ENCODE measurements around the gene DHX57. TPM values are rescaled to one million over a fixed set of nuclear protein-coding genes. Genes with fewer than 3 reads are reported as not detected.

Gene DHX57
- total RNA-seq, 4 donors from 2014 or later, result 5.3 to 31.2 (median 18.6) TPM

DNA sequence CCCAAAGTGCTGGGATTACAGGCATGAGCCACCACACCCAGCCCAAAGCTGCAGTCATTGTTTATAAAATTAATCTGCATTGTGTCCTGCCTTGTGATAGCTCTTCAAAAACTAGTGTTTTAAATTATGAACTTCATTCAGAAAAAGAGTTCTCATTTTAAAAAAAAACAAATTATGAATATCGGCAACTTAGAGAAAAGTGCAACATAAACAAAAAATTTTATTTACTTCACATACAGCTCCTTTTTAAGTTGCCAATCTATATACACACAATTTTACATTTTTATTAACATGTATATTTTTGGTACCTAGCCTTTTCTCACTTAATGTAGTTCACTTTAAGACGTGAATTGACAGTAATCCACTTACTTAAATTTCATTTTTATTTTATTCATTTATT, 50.8 kb downstream of the DHX57 start:
- DNase-seq, result no peak
- Histone ChIP-seq H3K27ac (no peak overlapping the region), H3K4me3 (no peak overlapping the region), H3K27me3 (no peaks in the 10 kb centered on the region), H3K4me1 (no peaks in the 10 kb centered on the region), H3K36me3 (no peaks in the 10 kb centered on the region), H3K9me3 (no peaks in the 10 kb centered on the region)
- intact Hi-C loops (cut with DNase I; ENCODE audit: low total_unique reads), result no loop called here
- TF ChIP-seq, protein P1, sequence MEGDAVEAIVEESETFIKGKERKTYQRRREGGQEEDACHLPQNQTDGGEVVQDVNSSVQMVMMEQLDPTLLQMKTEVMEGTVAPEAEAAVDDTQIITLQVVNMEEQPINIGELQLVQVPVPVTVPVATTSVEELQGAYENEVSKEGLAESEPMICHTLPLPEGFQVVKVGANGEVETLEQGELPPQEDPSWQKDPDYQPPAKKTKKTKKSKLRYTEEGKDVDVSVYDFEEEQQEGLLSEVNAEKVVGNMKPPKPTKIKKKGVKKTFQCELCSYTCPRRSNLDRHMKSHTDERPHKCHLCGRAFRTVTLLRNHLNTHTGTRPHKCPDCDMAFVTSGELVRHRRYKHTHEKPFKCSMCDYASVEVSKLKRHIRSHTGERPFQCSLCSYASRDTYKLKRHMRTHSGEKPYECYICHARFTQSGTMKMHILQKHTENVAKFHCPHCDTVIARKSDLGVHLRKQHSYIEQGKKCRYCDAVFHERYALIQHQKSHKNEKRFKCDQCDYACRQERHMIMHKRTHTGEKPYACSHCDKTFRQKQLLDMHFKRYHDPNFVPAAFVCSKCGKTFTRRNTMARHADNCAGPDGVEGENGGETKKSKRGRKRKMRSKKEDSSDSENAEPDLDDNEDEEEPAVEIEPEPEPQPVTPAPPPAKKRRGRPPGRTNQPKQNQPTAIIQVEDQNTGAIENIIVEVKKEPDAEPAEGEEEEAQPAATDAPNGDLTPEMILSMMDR (IDR thresholded peaks at IDR 0.05), result no peak
- TF ChIP-seq POLR2A (IDR thresholded peaks at IDR 0.05), result no peak

DNA sequence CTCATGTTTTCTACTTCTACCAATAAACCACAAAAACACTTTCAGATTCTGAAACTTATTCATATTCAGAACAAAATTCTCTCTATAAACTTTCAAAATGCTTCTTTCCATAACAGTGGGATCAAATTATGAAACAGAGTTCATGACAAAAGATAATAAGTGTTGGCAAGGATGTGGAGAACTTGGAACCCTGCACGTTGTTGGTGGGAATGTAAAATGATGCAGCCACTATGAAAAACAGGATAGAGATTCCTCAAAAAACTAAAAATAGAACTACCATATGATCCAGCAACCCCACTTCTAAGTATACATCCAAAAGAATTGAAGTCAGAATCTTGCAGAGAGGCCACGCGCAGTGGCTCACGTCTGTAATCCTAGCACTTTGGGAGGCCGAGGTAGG, 52.3 kb downstream of the DHX57 start:
- DNase-seq, result no peak
- Histone ChIP-seq H3K9me3 (no peaks in the 10 kb centered on the region), H3K4me3 (no peak overlapping the region), H3K4me1 (no peaks in the 10 kb centered on the region), H3K27ac (no peak overlapping the region), H3K27me3 (no peaks in the 10 kb centered on the region), H3K36me3 (no peaks in the 10 kb centered on the region)
- intact Hi-C loops (cut with DNase I; ENCODE audit: low total_unique reads), result no loop called here
- TF ChIP-seq, protein P1 (IDR thresholded peaks at IDR 0.05), result no peak
- TF ChIP-seq POLR2A (IDR thresholded peaks at IDR 0.05), result no peak

DNA sequence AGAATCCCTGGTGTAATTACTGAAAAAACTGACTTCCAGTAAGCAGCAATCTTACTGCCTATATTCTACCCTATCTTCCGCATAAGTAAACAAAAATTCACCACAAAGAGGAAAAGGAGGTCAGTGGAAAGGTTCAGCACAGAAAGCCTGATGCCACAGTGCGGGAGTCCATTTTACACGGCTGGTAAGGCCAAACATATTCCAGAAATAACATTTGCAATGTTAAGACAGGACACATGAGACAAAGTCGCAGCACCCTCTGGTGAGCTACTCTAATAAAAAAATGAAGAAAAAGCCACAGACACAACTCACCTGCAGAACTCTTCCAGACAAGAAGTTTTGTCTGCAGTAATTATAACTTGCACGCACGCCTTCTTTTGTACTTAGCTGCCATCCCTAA, 57.2 kb downstream of the DHX57 start:
- Histone ChIP-seq H3K4me3 (no peak overlapping the region), H3K36me3 (no peaks in the 10 kb centered on the region), H3K4me1 (no peaks in the 10 kb centered on the region), H3K27ac (no peak overlapping the region), H3K27me3 (no peaks in the 10 kb centered on the region), H3K9me3 (no peaks in the 10 kb centered on the region)
- no peak for DNase-seq
- TF ChIP-seq, protein P1 (IDR thresholded peaks at IDR 0.05), result no peak
- TF ChIP-seq POLR2A (IDR thresholded peaks at IDR 0.05), result no peak
- intact Hi-C loops (cut with DNase I; ENCODE audit: low total_unique reads), result no loop called here

DNA sequence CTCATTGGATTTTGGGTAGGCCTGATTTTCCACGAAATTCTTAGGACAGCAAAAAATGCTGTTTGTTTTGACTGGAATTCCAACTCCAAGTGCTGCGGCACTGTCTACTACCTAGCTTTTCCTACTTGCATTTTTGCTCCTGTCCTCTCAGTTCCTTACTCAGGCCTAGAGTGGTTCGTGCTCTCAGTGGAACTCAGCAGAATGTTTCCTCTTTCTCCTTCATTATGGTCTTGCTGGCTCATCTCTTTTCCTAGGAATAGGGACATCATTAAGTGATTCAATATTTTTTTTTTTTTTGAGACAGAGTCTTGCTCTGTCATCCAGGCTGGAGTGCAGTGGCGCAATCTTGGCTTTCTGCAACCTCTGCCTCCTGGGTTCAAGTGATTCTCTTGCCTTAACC, 59.8 kb downstream of the DHX57 start:
- no peaks in the 10 kb centered on the region for H3K36me3 ChIP-seq
- H3K27me3 ChIP-seq, result no peaks in the 10 kb centered on the region
- no peaks in the 10 kb centered on the region for H3K9me3 ChIP-seq
- no peak overlapping the region for H3K4me3 ChIP-seq
- DNase-seq, result no peak
- TF ChIP-seq POLR2A (IDR thresholded peaks at IDR 0.05), result no peak
- TF ChIP-seq, protein P1 (IDR thresholded peaks at IDR 0.05), result no peak
- intact Hi-C loops (cut with DNase I; ENCODE audit: low total_unique reads), result no loop called here
- H3K27ac ChIP-seq, result no peak overlapping the region
- no peaks in the 10 kb centered on the region for H3K4me1 ChIP-seq

DNA sequence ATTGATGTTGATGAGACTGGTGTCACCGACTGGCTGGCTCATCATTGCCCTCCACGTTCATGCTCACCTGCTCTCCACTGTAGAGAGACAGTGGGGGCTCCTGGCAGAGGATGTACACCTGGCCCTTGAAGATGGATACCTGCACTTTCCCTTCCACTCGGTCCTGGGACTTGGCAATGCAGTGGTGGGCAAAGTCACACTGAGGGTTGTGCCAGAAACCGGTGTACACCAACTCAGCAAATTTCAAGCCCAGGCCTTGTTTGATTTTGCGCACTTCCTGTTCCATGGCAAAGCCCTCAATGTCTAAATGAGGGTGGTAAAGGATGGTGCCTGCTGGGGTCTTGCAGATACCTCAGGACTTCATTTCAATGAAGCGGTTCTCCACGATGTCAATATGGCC, 65.2 kb downstream of the DHX57 start:
- intact Hi-C loops (cut with DNase I; ENCODE audit: low total_unique reads), result no loop called here
- no peak for TF ChIP-seq POLR2A (IDR thresholded peaks at IDR 0.05)
- TF ChIP-seq, protein P1 (IDR thresholded peaks at IDR 0.05), result no peak
- H3K4me1 ChIP-seq, result no peaks in the 10 kb centered on the region

More for the DNA sequence above, 65.2 kb downstream of the DHX57 start:
- H3K4me3 ChIP-seq, result no peak overlapping the region
- H3K27ac ChIP-seq, result no peak overlapping the region
- H3K27me3 ChIP-seq, result no peaks in the 10 kb centered on the region
- no peaks in the 10 kb centered on the region for H3K36me3 ChIP-seq
- H3K9me3 ChIP-seq, result no peaks in the 10 kb centered on the region
- no peak for DNase-seq
